ENCODE measurements around the gene PRDM16.

DNA sequence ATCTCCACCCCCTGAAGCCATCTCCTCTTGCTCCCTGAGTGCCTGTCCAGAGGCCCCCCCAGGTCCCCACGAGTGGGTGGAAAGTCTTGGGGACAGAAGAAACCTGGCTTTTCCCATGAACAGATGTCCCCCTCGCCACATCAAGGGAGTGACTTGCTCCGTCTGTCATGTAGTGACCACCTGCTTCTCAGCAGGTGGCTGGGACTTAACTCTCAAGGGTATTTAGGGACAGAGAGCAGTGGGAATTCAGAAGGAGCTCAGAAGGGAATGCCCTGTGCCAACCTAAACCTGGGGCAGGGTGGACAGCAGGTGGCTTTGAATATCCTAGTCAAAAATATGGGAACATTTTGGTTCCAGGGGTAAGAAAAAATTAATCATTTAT is 139.8 kb downstream of the PRDM16 start:
- no peak for TF ChIP-seq EZH2 (IDR thresholded peaks at IDR 0.05; ENCODE audit: insufficient read depth, low read length)
- TF ChIP-seq, protein P1, sequence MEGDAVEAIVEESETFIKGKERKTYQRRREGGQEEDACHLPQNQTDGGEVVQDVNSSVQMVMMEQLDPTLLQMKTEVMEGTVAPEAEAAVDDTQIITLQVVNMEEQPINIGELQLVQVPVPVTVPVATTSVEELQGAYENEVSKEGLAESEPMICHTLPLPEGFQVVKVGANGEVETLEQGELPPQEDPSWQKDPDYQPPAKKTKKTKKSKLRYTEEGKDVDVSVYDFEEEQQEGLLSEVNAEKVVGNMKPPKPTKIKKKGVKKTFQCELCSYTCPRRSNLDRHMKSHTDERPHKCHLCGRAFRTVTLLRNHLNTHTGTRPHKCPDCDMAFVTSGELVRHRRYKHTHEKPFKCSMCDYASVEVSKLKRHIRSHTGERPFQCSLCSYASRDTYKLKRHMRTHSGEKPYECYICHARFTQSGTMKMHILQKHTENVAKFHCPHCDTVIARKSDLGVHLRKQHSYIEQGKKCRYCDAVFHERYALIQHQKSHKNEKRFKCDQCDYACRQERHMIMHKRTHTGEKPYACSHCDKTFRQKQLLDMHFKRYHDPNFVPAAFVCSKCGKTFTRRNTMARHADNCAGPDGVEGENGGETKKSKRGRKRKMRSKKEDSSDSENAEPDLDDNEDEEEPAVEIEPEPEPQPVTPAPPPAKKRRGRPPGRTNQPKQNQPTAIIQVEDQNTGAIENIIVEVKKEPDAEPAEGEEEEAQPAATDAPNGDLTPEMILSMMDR (IDR thresholded peaks at IDR 0.05; ENCODE audit: insufficient read depth, low read depth, low read length), result no peak

Measured in astrocyte (in vitro differentiated cells and primary cell).